ENCODE measurements around the gene MAP7.
"Not testable (repeated sequence)": the region's sequence is repeated elsewhere in the genome, so short reads cannot be mapped to it uniquely, and the experiment has no call there.

Gene MAP7

DNA sequence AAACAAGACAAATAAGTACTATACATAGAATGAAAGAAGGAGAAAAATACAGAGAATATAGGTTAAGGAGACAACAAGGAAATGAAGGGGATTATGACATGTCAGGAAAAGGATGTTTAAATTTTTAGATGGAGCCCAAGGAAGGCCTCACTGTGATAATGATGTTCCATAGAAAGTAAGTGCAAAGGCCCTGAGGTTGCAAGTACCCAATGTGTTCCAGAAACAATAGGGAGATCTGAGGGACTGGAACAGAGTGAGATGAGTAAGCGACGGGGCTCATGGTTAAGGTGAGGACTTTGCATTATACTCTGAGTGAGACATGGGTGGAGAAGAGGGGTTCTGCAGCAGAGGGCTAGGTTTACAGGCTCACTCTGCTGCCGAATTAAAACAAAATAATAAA lies 137.8 kb downstream of the MAP7 start:
- DNase-seq: no peak

DNA sequence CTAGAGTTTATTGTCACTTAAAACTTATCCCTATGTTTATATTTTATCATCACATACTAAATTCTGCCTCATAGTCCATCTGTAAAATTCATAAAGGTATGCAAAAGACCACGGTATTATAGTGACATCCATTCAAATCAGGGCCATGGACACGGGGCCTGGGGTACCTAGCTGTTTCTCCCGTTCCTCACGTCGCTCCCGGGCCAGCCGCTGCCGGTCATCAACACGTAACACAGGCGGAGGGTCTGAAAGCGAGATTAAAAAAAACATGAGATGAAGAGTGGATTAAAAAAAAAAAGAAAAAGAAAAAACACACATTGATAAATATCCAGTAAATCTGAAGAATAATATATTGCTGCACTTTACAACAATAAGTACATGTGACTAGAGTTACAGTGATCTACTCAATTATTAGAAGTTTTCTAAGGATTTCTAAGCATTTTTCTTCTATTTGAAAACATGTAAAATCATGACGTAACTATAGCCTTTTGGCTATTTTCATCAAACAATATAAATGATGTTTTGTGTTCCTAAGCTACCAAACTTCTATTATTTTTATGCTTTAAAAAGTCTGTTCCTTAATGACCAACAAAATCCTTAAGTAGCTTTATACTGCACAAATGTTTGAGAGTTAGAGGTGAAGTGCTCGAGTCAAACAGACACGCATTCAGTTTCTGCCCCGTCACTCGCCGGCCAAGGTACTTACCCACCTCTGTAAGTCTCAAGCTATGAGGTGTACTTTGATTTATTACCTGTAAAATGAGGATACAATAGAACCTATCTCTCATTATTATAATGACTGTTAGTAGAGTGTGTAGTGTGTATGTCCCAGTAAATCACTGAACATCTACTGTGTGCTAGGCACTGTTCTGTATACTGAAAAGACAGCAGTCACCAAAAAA lies 138.5 kb downstream of the MAP7 start:
- no peak for DNase-seq

DNA sequence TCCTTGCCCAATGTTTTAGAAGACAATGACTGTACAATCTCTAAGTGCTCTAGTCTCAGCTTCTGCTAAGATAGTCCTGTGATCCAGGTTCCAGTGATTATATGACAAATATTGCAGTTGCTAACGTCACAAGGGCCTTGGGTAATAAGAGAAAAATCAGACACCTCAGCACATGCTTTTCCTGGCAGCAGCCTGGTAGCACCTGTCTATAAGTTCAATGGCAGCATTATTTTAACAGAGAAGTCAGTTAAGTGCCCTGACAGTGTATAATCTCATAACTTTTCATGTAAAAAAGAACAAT lies 139.2 kb downstream of the MAP7 start:
- DNase-seq: no peak

DNA sequence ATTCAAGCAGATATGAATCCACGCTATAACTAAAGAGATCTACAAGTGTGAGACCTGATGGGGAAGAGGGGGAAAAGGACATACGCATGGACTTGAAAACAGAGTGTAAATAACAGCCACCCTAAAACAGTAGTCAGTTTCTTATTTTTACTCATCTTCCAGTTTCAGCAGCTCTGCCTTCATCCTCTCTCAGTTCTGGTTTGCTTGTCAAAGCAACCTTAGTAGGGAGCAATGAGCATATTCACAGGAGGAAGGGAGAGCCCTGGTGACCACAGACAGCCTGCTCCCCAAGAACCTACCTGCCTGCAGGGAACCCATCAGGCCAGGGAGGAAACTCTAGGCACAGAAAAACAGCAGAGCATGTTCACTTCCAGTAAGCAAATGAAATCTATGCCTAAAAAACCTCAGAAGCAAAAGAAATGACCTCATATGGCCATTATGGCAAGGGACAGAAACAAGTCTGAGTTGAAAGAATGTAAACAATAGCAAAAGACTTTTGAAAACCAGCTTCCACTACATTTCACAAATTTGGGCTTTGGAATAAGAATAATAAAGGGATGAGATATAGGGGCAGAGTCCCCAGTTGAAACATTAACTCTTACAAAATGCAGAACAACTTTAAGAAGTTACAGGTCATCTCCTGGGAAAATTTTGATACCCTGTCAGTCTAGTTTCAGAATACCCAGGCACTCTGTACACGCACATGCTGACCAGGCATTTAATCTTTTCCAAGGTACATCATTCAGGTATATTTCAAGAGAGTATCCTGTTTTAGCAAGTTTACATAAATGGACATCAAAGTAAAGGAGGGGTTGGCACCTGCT lies 139.8 kb downstream of the MAP7 start:
- DNase-seq: no peak

DNA sequence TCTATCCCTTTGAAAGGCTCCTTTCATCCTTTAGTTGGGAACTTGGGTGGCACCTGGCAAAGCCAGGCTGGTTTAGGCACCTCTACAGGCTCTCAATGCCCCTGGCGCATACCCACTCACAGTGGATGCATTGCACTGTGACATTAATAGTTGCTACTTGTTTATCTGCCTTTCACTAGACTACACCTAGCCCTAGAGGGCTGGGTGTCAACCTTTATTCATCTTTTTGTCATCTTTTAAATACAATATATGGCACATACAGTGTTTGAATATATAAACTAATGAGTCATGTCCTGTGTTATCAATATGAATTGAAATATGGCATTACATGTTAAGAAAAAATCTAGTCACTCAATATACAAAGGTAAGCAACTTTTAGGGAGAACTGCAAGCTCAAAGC lies 140.6 kb downstream of the MAP7 start:
- DNase-seq: no peak

DNA sequence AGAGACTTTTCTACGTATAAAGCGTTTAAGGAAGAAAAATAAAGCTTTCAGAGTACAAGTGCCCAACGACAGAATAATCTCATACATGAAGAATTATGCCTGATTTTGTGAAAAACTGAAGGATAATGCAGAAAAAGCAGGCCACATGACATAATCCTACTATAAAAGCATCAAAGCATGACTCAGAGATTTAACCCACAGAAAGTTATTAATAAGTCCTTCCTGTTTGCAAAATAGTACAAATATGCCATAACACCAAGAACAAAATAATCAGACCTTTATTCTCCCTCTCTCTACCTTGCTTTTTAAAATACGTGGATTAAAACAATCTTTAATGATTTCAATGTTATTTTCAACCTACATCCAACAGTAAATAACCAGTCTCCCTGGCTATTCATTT lies 142.0 kb downstream of the MAP7 start:
- DNase-seq: no peak

DNA sequence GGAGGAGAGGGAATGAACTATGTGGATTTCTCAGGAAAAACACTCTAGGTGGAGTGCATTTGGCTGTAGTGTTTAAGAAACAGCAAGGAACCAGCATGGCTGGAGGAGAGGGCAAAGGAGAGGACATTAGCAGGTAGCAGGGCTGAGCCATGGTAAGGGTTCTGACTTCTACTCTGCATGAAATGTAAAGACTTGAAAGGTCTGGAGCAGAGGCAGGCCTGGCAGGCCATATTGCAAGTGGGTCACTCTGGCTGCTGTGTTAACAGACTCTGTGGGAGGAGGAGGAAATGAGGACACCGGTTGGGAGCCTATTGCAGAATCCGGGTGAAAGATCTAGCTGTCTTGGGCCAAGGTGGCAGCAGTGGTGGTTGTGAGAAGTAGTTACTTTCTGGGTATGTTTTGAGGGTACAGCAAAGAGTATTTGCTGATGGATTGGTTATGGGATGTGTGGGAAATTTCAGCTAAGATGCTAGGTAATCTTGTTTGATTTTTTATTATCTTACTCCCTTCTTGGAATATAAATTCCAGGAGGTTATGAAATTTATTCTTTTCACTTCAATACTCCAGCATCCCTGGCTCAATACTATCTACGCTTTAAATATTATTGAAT lies 144.7 kb downstream of the MAP7 start:
- no peak for DNase-seq

DNA sequence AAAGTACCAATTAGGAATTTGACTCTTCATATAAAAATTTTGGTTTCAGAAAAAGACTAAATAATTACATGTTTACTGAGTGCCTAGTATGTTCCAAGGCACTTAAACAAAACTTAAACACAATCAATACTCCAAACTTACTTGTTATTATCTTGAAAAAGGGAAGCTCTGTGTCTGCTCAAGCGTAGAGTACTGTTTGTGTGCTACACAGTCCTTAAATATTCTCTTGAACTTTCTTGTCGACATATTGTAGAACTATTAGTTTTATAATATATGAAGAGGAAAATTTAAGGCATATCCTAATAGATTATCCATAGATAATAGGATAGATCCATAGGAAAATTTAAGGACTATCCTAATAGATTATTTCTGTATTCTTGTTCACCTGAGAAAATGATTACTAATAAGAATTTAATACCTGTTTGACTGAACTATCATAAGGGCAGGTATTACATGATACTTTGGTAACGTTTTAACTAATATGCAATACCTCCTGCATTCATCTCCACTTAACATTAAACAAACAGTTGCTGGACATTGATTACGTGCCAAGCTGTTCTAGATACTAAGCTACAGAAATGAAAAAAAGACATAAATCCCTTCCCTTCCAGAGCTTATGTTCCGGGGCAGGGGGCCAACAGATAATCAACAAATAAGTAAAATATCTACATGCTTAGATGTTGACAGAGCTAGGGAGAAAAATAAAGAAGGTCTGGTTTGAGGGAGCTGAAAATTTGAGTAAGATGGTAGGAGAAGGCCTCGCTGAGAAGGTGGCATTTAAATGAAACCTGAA lies 145.4 kb downstream of the MAP7 start:
- no peak for DNase-seq

DNA sequence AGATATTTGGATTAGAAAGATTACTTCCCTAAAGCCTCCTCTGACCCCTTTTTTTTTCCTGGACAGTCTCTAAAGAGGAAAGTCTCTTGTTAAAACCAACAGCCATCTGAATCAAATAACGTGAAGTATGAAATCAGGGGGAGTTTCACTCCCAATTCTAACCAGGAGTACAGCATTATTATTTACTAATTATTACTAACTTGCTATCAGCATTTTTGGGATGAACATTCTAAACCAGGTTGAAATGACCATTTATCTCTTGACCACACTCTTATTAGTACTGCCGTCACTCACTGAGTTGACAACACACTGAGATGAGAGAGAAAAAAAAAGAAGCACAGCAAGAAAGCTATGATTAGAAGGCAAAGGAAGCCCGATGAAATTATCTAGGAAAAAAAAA lies 146.2 kb downstream of the MAP7 start:
- DNase-seq: no peak

DNA sequence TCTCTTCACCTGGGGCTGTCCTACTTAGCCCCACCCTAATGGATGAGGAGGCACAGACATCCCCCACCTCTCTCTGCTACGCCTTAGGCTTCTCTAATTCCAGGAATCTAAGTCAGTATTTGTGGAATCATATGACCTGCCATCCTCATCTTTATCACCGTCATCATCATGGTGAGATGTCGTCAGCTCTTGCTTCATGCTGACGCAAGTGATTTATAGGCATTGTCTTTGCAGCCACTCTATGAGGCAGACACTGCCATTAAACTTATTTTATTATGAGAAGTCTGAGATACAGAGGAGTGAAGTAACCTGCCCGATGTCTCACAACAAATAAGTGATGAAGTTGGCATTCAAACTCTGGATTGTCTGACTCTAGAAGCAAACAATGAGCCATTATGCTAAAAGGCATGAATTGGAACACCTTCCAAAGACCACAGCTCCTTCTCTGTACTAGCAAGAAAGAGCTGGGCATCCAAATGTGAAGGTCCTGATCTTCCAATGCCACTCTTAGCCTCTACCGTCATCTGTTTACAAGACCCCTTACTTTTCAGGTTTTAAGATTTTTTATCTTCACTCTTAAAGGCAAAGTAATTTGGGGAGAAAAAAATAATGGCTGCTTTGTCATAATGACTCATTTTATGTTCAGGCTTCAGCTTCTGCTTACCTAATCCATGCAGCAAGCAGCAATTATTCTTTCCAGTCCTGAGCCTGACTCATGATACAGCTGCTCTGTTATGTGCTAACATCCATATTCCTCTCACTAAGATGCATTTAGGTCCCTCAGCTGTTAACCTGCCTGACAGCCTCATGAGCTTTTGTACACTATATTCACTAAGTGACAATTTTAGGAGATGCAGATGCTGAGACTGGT lies 146.9 kb downstream of the MAP7 start:
- DNase-seq: no peak

DNA sequence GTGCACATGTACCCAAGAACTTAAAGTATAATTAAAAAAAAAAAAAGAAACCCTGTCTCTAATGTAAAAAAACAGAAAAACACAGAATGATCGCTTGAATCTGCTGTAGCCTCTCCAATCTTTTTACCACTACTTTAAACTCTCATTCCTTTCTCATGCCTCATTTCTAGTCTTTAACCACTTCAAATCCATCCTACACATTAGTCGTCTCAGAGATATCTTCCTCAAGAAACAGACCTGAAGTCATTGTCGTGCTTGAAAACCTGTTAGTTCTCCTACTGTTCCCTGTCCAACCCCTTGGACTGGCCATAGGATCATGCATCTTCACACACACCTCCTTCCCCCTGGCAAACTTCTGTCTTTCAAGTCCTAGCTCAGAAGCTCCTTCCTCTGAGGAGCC lies 148.5 kb downstream of the MAP7 start:
- DNase-seq: no peak

DNA sequence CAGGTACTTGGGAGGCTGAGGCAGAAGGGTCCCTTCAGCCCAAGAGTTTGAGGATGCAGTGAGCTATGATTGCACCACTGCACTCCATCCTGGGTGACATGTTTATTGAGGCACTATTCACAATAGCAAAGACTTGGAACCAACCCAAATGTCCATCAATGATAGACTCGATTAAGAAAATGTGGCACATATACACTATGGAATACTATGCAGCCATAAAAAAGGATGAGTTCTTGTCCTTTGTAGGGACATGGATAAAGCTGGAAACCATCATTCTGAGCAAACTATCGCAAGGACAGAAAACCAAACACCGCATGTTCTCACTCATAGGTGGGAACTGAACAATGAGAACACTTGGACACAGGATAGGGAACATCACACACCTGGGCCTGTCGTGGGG lies 149.0 kb downstream of the MAP7 start:
- not testable (repeated sequence) for DNase-seq

DNA sequence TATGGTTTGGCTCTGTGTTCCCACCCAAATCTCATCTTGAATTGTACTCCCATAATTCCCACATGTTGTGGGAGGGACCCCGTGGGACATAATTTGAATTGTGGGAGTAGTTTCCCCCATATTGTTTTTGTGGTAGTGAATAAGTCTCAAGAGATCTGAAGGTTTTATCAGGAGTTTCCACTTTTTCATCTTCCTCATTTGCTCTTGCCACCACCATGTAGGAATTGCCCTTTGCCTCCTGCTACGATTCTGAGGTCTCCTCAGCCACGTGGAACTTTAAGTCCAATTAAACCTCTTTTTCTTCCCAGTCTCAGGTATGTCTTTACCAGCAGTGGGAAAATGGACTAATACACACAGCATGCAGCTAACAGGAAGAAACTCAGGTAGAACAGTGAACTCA lies 151.8 kb downstream of the MAP7 start:
- DNase-seq: no peak

DNA sequence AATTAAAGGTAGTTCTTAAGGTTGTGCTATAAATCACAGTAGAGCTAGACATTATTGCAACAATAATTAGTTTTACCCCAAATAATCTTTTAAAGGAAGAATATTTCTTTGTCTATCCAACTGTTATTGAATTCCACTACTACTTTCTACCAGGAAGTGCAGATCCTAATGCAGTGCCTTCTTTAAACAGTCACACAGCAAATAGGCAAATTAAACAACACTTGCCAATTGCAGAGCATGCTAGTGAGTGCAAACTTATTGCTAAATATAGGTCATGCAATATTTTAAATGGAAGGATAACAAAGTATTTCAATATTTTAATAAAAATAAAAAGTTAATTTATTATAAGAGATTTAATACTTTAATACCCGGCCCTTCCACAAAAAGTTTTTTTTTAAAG lies 153.3 kb downstream of the MAP7 start:
- no peak for DNase-seq

DNA sequence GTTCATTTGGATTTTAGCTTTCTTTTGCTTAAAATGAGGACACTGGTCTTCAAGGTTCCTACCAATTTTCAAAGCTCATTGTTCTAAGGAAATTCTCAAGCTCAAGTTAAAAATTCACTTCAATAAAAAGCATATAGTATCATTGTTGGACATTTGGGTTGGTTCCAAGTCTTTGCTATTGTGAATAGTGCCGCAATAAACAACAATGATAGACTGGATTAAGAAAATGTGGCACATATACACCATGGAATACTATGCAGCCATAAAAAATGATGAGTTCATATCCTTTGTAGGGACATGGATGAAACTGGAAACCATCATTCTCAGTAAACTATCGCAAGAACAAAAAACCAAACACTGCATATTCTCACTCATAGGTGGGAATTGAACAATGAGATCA lies 159.3 kb downstream of the MAP7 start:
- not testable (repeated sequence) for DNase-seq

DNA sequence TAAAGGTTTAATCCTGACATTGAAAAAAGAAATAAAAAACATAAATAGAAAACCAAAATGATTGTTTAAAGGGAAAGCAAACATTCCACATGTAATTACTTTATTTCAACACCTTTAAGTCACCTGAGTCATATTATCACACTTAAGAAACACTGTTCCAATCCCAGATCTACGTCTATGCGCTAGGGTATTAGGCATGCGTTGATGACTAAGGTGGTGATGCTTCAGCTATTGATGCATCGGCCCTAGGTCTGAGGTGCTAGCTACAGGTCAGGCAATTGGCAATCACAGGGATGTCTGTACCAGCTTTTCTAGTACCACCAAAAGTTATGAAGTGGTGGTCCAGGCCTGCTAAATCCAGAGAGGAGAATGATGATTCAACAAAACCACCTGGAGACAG lies 162.9 kb downstream of the MAP7 start:
- DNase-seq: no peak

DNA sequence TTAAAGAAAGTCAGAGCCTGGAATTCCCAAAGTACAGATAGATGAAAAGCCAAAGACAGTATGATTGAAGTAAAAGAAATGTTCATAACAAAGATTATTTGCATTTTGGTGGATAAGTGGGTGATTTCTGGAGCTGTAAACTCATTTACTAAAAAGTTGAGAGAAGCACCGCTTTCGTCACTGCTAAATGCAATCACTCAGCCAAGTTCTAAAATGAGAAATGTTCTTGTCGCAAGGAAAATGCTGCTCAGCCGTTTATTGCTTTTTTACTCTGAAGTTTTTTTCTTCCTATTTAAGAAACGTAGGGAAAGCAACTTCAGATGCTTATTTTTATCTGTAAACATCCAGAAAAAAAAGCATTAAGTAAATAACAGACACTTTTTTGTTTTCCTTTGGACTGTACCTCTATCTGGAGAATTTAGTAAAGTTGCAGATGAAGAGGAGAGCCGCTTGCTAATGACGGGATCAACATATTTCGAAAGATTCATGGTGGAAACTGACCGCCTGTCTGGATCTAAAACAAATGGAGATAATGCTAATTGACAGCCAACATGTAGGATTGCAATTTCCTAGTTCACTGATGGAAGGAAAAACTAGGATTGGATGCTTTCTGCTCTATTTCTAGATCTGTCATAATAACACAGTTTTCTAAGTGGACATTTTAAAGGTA lies 166.8 kb downstream of the MAP7 start:
- DNase-seq: no peak

DNA sequence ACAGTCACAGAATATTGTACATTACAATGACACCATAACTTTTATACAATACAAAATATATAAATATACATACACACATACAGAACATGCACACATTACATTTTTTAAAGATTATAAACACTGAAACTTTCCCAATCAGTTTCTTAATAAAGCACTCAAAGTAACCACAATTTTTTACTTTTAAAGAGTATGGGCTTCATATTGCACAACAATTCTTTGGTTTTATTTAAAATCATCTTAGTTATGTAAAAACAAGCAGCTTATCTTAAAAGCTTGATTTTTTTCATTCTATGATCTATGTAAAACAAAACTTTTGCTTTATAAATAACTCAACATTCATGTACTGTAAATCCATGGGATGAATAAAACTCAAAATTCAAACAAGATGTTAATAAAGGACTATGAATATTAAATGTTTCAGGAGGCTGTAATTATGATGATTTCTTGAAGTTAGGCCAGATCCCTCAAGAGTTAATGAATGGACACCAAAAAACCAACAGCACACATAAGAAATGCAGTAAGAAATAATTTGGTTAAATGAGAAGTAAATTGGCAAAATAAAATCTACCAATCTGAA lies 167.5 kb downstream of the MAP7 start:
- no peak for DNase-seq

DNA sequence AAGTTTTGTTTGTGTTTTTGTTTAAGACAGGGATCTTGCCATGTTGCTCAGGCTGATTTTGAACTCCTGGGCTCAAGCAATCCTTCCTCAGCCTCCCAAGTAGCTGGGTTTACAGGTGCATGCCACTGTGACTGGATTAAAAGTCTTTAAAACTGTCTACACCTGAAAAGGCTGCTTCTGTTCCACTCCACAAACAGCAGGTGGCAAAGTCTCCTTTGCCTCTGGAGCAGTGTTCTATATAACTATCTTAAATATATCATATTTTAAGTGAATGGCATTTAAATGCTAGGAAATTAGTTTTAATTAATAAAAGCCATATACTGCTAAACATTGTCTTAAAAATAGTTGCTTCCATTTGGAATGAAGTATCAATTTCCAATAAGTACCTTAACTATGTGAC lies 171.3 kb downstream of the MAP7 start:
- DNase-seq: no peak

DNA sequence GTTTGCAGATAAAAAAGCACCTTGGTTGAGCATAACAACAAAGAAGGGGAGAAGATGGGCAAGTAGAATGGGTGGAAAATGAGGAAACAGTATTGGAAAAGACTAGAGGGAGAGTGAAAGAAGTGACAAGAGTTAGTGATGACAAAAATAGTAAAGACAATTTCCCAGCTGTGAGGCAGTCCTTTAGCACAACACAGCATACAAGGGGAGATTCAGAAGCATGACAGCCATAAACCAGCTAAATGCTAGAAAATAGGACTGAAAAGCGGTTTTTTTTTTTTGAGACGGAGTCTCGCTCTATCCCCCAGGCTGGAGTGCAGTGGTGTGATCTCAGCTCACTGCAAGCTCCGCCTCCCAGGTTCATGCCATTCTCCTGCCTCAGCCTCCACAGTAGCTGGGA lies 174.4 kb downstream of the MAP7 start:
- not testable (repeated sequence) for DNase-seq

DNA sequence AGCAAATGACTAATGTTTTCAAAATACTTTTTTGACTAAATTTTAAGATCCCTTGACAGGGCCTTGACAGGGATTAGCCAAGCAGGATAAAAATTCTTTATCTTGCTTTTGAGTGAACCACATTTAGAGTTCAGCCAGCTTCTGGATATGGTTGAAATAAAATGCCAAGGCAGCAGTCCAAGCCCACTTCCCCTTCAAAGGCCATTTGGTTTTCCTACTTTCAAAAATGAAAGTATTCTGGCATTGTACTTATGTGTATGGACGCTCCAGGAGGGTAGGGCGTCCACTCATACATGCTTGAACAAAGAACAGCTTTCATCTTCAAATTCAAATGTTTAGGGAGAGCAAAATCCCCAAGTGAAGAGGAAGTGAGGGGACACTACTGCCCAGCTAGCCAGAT lies 178.3 kb downstream of the MAP7 start:
- no peak for DNase-seq

Data from CD4-positive, alpha-beta T cell treated with Interleukin-21 for 1 hour (primary cell).